SK-N-SH (cell line): ENCODE results near the gene MAGI3. TPM values are rescaled to one million over a fixed set of nuclear protein-coding genes. Genes with fewer than 3 reads are reported as not detected.

ENCODE experiments used
- CTCF ChIA-PET: fragments of 300-600, 350-600 bp; formaldehyde crosslinking; extraction: SDS; loops from one replicate; lab custom pipeline; 2021; lab: Yijun Ruan, JAX
- POLR2A ChIA-PET: fragments of 350-600 bp; sonication (Branson Sonifier 250); formaldehyde crosslinking; extraction: SDS; loops from one replicate; lab custom pipeline; 2020; ENCODE audit warnings: antibody characterized with exemption, inconsistent platforms; lab: Yijun Ruan, JAX
- DNase-seq: peaks from one replicate; pipeline ENCODE4 v3.0.0; 2012
- H2AFZ ChIP-seq: fragments of 200-600 bp; sonication (generic); 2 replicates; pipeline ENCODE4 v1.8.1; 2016; ENCODE audit warnings: antibody characterized with exemption, mild to moderate bottlenecking, low read depth
- H3F3A ChIP-seq: fragments of 200-600 bp; sonication (generic); replicated peaks from 2 replicates; pipeline ENCODE3; 2016; ENCODE audit warnings: antibody characterized with exemption, mild to moderate bottlenecking; ENCODE audit not compliant: insufficient read depth
- H3K27ac ChIP-seq, 2 experiments: fragments of 200-500 bp in 1 of 2; fragments of 200-600 bp in 1 of 2; sonication (Bioruptor generic) in 1 of 2; sonication (generic), shearing (Covaris generic) in 1 of 2; 2 replicates each; pipeline versions ENCODE4 v1.5.1 to v1.6.1; 2014 to 2016; ENCODE audit warnings: low read depth in 2 of 2, inconsistent platforms in 1 of 2, low read length in 1 of 2, mild to moderate bottlenecking in 1 of 2, mixed read lengths in 1 of 2
- H3K27me3 ChIP-seq: fragments of 200-600 bp; sonication (generic), shearing (Covaris generic); 2 replicates; pipeline ENCODE4 v1.6.1; 2016; ENCODE audit warnings: mixed run types; ENCODE audit not compliant: insufficient read depth
- H3K36me3 ChIP-seq, 2 experiments: fragments of 200-500 bp in 1 of 2; fragments of 200-600 bp in 1 of 2; sonication (Bioruptor generic) in 1 of 2; sonication (generic) in 1 of 2; replicated peaks in 1 of 2; 2 replicates each; pipeline versions ENCODE3 to v1.5.1; 2014 to 2016; ENCODE audit warnings: low read length in 1 of 2, mild to moderate bottlenecking in 1 of 2; ENCODE audit not compliant: insufficient read depth in 2 of 2, control insufficient read depth in 1 of 2
- H3K4me1 ChIP-seq, 2 experiments: fragments of 200-500 bp in 1 of 2; fragments of 200-600 bp in 1 of 2; sonication (Bioruptor generic) in 1 of 2; sonication (generic), shearing (Covaris generic) in 1 of 2; 2 replicates each; pipeline versions ENCODE4 v1.5.1 to v1.6.1; 2014 to 2016; ENCODE audit warnings: low read depth in 1 of 2, low read length in 1 of 2, mixed run types in 1 of 2; ENCODE audit not compliant: insufficient read depth in 2 of 2, control insufficient read depth in 1 of 2
- H3K4me2 ChIP-seq: fragments of 200-600 bp; sonication (generic), shearing (Covaris generic); 2 replicates; pipeline ENCODE4 v1.6.1; 2017; ENCODE audit warnings: mixed run types
- H3K4me3 ChIP-seq, 2 experiments: fragments of 200-500 bp in 1 of 2; fragments of 200-600 bp in 1 of 2; sonication (Bioruptor generic) in 1 of 2; sonication (generic), shearing (Covaris generic) in 1 of 2; 2 replicates each; pipeline versions ENCODE4 v1.5.1 to v1.8.1; 2014 to 2016; ENCODE audit warnings: low read depth in 2 of 2, inconsistent platforms in 1 of 2, low read length in 1 of 2, mild to moderate bottlenecking in 1 of 2, mixed read lengths in 1 of 2, moderate library complexity in 1 of 2
- H3K79me2 ChIP-seq: fragments of 200-600 bp; sonication (generic); 2 replicates; pipeline ENCODE4 v1.8.1; 2017; ENCODE audit warnings: mild to moderate bottlenecking; ENCODE audit not compliant: insufficient read depth
- H3K9ac ChIP-seq: fragments of 200-600 bp; sonication (generic); 2 replicates; pipeline ENCODE4 v1.6.1; 2017; ENCODE audit warnings: mixed run types
- H3K9me2 ChIP-seq: fragments of 200-600 bp; sonication (generic); 2 replicates; pipeline ENCODE4 v1.6.1; 2017; ENCODE audit warnings: mixed run types
- H3K9me3 ChIP-seq: fragments of 200-600 bp; sonication (generic); 2 replicates; pipeline ENCODE4 v1.6.1; 2017; ENCODE audit warnings: mixed run types, mild to moderate bottlenecking, moderate library complexity
- H4K20me1 ChIP-seq: fragments of 200-600 bp; sonication (generic); 2 replicates; pipeline ENCODE4 v1.6.1; 2017; ENCODE audit warnings: mild to moderate bottlenecking, mixed run types; ENCODE audit not compliant: insufficient read depth
- CTCF ChIP-seq: fragments of 200-600 bp; sonication (generic); IDR thresholded peaks from 2 replicates; pipeline ENCODE4 v1.6.1; 2017; ENCODE audit warnings: antibody characterized with exemption, mild to moderate bottlenecking, moderate library complexity
- ELF1 ChIP-seq: IDR thresholded peaks from 2 replicates; pipeline ENCODE4 v1.4.0; 2012
- EZH2phosphoT487 ChIP-seq: fragments of 200-600 bp; sonication (generic); IDR thresholded peaks from 2 replicates; pipeline ENCODE4 v1.6.1; 2017; ENCODE audit warnings: low read depth, mixed run types, mild to moderate bottlenecking, antibody characterized with exemption, moderate library complexity, borderline replicate concordance
- IRF3 ChIP-seq: fragments of 150-350 bp; IDR thresholded peaks from 2 replicates; pipeline ENCODE4 v1.6.1; 2016; ENCODE audit warnings: mild to moderate bottlenecking, low read depth, low read length
- JUND ChIP-seq: IDR thresholded peaks from 2 replicates; pipeline ENCODE4 v1.4.0; 2012
- MAX ChIP-seq: IDR thresholded peaks from 2 replicates; pipeline ENCODE4 v1.4.0; 2012; ENCODE audit warnings: low read depth
- MXI1 ChIP-seq: IDR thresholded peaks from 2 replicates; pipeline ENCODE4 v1.6.1; 2012; ENCODE audit warnings: mild to moderate bottlenecking, low read depth, low read length, improper control_type of control experiment
- NRF1 ChIP-seq: IDR thresholded peaks from 2 replicates; pipeline ENCODE4 v1.6.1; 2012; ENCODE audit warnings: low read depth, mild to moderate bottlenecking, low read length
- PBX3 ChIP-seq: IDR thresholded peaks from 2 replicates; pipeline ENCODE4; 2012
- RCOR1 ChIP-seq: fragments of 150-350 bp; IDR thresholded peaks from 2 replicates; pipeline ENCODE4 v1.6.1; 2017; ENCODE audit warnings: antibody characterized with exemption, low read length
- REST ChIP-seq: IDR thresholded peaks from 2 replicates; pipeline ENCODE4 v1.6.1; 2012; ENCODE audit warnings: mild to moderate bottlenecking, low read depth, low read length, moderate library complexity
- SIN3A ChIP-seq: IDR thresholded peaks from 2 replicates; pipeline ENCODE4 v1.6.1; 2012; ENCODE audit warnings: low read depth, mild to moderate bottlenecking, low read length, moderate library complexity, borderline replicate concordance
- SMC3 ChIP-seq: IDR thresholded peaks from 2 replicates; pipeline ENCODE4 v1.6.1; 2012; ENCODE audit warnings: low read depth, low read length, improper control_type of control experiment
- TAF1 ChIP-seq: IDR thresholded peaks from 2 replicates; pipeline ENCODE4 v1.6.1; 2012; ENCODE audit warnings: low read depth, mild to moderate bottlenecking, low read length, moderate library complexity, borderline replicate concordance
- TCF12 ChIP-seq: IDR thresholded peaks from 2 replicates; pipeline ENCODE4 v1.4.0; 2012
- TEAD4 ChIP-seq: IDR thresholded peaks from 2 replicates; pipeline ENCODE4 v1.4.0; 2012; ENCODE audit warnings: mild to moderate bottlenecking, borderline replicate concordance; ENCODE audit not compliant: insufficient read depth
- ZBTB33 ChIP-seq: IDR thresholded peaks from 2 replicates; pipeline ENCODE4 v1.4.0; 2012; ENCODE audit warnings: low read depth, borderline replicate concordance
- WGBS: methylation state at CpG from one replicate; pipeline ENCODE4 v1.1.6; 2017; ENCODE audit warnings: low lambda C conversion rate; 5-methylcytosine and 5-hydroxymethylcytosine counted together
- polyA plus RNA-seq, 3 experiments: library from polyadenylated mRNA; depleted of rRNA; stranded (reverse); fragments of >200 nt; gene quantifications; 2 replicates each; pipeline ENCODE4 v1.2.3, GENCODE V29; 2012

MAGI3 gene
- polyA plus RNA-seq, 1 of the 3 experiments (the other 2 are of a cell fraction), result 2.9 TPM

- Histone ChIP-seq H3F3A (peaks cover 28% of the 10 kb centered on the region), H3K79me2 (peaks cover 76% of the 10 kb centered on the region), H3K4me1 (peaks cover 30 to 31% of the 10 kb centered on the region in 2 experiments; a peak in 3 of 4 replicates), H3K4me3 (no peak overlapping the region), H3K27me3 (no peaks in the 10 kb centered on the region), H3K9me3 (no peaks in the 10 kb centered on the region), H4K20me1 (no peaks in the 10 kb centered on the region), H3K9ac (no peak overlapping the region), H2AFZ (no peak overlapping the region), H3K36me3 (no peaks in the 10 kb centered on the region), H3K9me2 (no peaks in the 10 kb centered on the region), H3K27ac (peak overlapping the region; percentile 79 to 90), H3K4me2 (no peak overlapping the region)
- ChIA-PET CTCF (no interaction called here), POLR2A (no interaction called here)
- WGBS, result 87% methylated on average over 2 of the region's 2 CpGs
- TF ChIP-seq SMC3, result no peak
- no peak for TF ChIP-seq SIN3A
- no peak for TF ChIP-seq NRF1
- TF ChIP-seq ZBTB33, result no peak
- no peak for TF ChIP-seq EZH2phosphoT487
- TF ChIP-seq RCOR1, result no peak
- TF ChIP-seq TCF12, result no peak
- TF ChIP-seq CTCF, result no peak
- TF ChIP-seq TEAD4, result no peak
- no peak for TF ChIP-seq TAF1
- TF ChIP-seq REST, result no peak
- TF ChIP-seq ELF1, result no peak
- no peak for TF ChIP-seq MXI1
- no peak for TF ChIP-seq MAX
- TF ChIP-seq JUND, result no peak
- TF ChIP-seq IRF3, result no peak
- no peak for TF ChIP-seq PBX3
- no peak for DNase-seq
Observed at GRCh38 chr1:113541106-113541505, 150.8 kb downstream of the MAGI3 start.
